Smooth muscle cell (in vitro differentiated cells): ENCODE results near the gene SNX24. TPM values are rescaled to one million over a fixed set of nuclear protein-coding genes. Genes with fewer than 3 reads are reported as not detected.

Experiments
- DNase-seq: peaks from one replicate; lab custom pipeline; 2025; ENCODE audit not compliant: unreplicated experiment; lab: John Stamatoyannopoulos, UW
- H2AFZ ChIP-seq: fragments of 200-600 bp; sonication (generic); 2 replicates; pipeline ENCODE4 v1.6.0; 2016; ENCODE audit warnings: antibody characterized with exemption, low read depth, mild to moderate bottlenecking
- H3F3A ChIP-seq: fragments of 200-600 bp; sonication (generic); 2 replicates; pipeline ENCODE4 v1.6.0; 2017; ENCODE audit warnings: antibody characterized with exemption, low read depth
- H3K27ac ChIP-seq: fragments of 200-600 bp; sonication (generic); 2 replicates; pipeline ENCODE4 v1.5.1; 2016; ENCODE audit warnings: low read depth, mild to moderate bottlenecking
- H3K27me3 ChIP-seq: fragments of 200-600 bp; sonication (generic); 2 replicates; pipeline ENCODE4 v1.6.1; 2016; ENCODE audit warnings: low read depth, mild to moderate bottlenecking
- H3K36me3 ChIP-seq: fragments of 200-600 bp; sonication (generic); 2 replicates; pipeline ENCODE4 v1.5.1; 2016; ENCODE audit warnings: low read depth
- H3K4me1 ChIP-seq: fragments of 200-600 bp; sonication (generic); 2 replicates; pipeline ENCODE4 v1.5.1; 2016; ENCODE audit warnings: low read depth
- H3K4me2 ChIP-seq: fragments of 200-600 bp; sonication (generic); 2 replicates; pipeline ENCODE4 v1.6.0; 2016; ENCODE audit warnings: mild to moderate bottlenecking
- H3K4me3 ChIP-seq: fragments of 200-600 bp; sonication (generic); 2 replicates; pipeline ENCODE4 v1.5.1; 2016; ENCODE audit warnings: mild to moderate bottlenecking
- H3K79me2 ChIP-seq: fragments of 200-600 bp; sonication (generic); 2 replicates; pipeline ENCODE4 v1.6.0; 2016; ENCODE audit warnings: low read depth, mild to moderate bottlenecking
- H3K9ac ChIP-seq: fragments of 200-600 bp; sonication (generic); 2 replicates; pipeline ENCODE4 v1.6.0; 2016; ENCODE audit warnings: low read depth
- H3K9me3 ChIP-seq: fragments of 200-600 bp; sonication (generic); replicated peaks from 2 replicates; pipeline ENCODE4 v1.5.1; 2016; ENCODE audit warnings: low read depth
- H4K20me1 ChIP-seq: fragments of 200-600 bp; sonication (generic); 2 replicates; pipeline ENCODE4 v1.6.0; 2016; ENCODE audit warnings: low read depth
- CTCF ChIP-seq: fragments of 200-600 bp; sonication (generic); IDR thresholded peaks from 2 replicates; pipeline ENCODE4 v1.5.1; 2017; ENCODE audit warnings: borderline replicate concordance, mild to moderate bottlenecking, antibody characterized with exemption; ENCODE audit not compliant: insufficient read depth, poor library complexity, severe bottlenecking
- WGBS: methylation state at CpG from one replicate; pipeline ENCODE4 v1.1.7; 2016; ENCODE audit warnings: low lambda C conversion rate; 5-methylcytosine and 5-hydroxymethylcytosine counted together
- polyA plus RNA-seq: library from polyadenylated mRNA; unstranded; fragments of >200 nt; fragmentation: Nextera tagmentation; extraction: Ambion mirVana; gene quantifications from 2 replicates; pipeline ENCODE4 v1.2.1, GENCODE V29; 2016
- total RNA-seq: library from RNA; depleted of rRNA; stranded (reverse); fragments of >200 nt; gene quantifications from 2 replicates; pipeline ENCODE4 v1.2.3, GENCODE V29; 2014

The SNX24 gene
- total and polyA plus RNA-seq, 2 experiments from 2014 or later = 15.3 to 44.9 TPM

- 87% methylated on average over 3 of the region's 3 CpGs for WGBS
- TF ChIP-seq CTCF = no peak
- no peaks in the 10 kb centered on the region for H3K79me2 ChIP-seq
- H3K27ac ChIP-seq = no peak overlapping the region
- H3K4me3 ChIP-seq = no peak overlapping the region
- H3K4me2 ChIP-seq = no peak overlapping the region
- H3K9me3 ChIP-seq = no peaks in the 10 kb centered on the region
- H3K36me3 ChIP-seq = no peaks in the 10 kb centered on the region
- DNase-seq = no peak
- H2AFZ ChIP-seq = no peak overlapping the region
- H3K27me3 ChIP-seq = no peaks in the 10 kb centered on the region
- no peaks in the 10 kb centered on the region for H3K4me1 ChIP-seq
- no peak overlapping the region for H3K9ac ChIP-seq
- no peaks in the 10 kb centered on the region for H3F3A ChIP-seq
- H4K20me1 ChIP-seq = no peaks in the 10 kb centered on the region
These were observed 150.7 kb downstream of the SNX24 start for GRCh38 chr5:122996091-122996490.

DNA sequence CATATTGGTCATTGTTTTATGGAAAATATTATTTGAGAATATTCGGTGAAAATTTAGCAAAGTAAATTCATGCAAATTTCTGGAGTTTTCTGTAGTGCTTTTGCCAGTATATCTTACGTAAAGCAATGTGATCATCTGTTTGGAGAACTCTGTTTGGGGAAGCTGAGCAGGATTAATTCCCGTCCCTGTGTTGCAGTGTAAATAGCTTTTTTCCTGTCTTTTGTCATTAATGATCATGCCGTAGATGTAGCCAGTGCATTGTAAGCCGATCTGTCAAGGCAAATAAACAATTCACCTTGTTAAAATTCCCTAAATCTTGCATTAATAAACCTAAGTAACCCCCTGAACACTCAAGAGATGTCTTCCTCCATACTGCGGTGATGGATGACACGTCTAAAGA, 151.9 kb downstream of the SNX24 start:
- no peak overlapping the region for H3K27ac ChIP-seq
- no peak overlapping the region for H3K9ac ChIP-seq
- no peaks in the 10 kb centered on the region for H3K27me3 ChIP-seq
- no peaks in the 10 kb centered on the region for H3F3A ChIP-seq
- TF ChIP-seq CTCF = no peak
- 48% methylated on average over 7 of the region's 7 CpGs for WGBS
- no peaks in the 10 kb centered on the region for H3K9me3 ChIP-seq
- no peaks in the 10 kb centered on the region for H4K20me1 ChIP-seq
- H3K79me2 ChIP-seq = no peaks in the 10 kb centered on the region
- H3K4me2 ChIP-seq = no peak overlapping the region
- no peak overlapping the region for H2AFZ ChIP-seq
- no peak for DNase-seq
- H3K4me3 ChIP-seq = no peak overlapping the region
- no peaks in the 10 kb centered on the region for H3K4me1 ChIP-seq
- H3K36me3 ChIP-seq = no peaks in the 10 kb centered on the region

DNA sequence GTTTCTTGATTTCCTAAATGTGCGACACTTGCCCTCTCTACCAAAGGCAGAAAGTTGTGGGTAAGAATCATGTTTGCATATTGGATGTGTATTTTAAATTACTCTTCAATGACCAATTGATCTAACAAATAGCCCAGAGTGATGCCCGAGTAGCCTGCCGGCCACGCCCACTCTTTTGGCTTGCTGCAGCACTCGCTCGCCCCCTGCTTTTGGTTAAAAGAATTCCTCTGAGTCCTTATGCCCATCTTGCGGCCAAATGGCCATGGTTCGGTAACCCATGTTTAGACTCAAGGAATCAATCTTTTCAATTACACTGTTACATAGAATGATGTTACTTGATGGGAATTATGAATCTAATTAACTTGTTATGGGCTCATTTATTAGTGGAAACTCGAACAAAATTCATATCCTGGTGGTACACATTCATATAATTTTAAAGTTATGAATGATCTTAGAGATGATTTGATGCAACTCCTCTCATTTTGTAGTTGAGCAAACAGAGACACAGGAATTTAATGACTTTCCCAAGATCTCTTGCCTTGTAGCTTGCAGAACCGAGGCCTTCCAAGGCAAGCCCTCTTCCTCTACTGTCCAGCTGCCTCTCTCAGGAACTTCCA, 154.6 kb downstream of the SNX24 start:
- Histone ChIP-seq H3K4me3 (no peak overlapping the region), H3K9ac (no peak overlapping the region), H3K27me3 (no peaks in the 10 kb centered on the region), H3K27ac (no peak overlapping the region), H3F3A (no peaks in the 10 kb centered on the region), H3K4me2 (no peak overlapping the region), H3K9me3 (no peaks in the 10 kb centered on the region), H3K79me2 (no peaks in the 10 kb centered on the region), H3K36me3 (no peaks in the 10 kb centered on the region), H2AFZ (no peak overlapping the region), H4K20me1 (no peaks in the 10 kb centered on the region), H3K4me1 (no peaks in the 10 kb centered on the region)
- DNase-seq = no peak
- WGBS = 36% methylated on average over 10 of the region's 10 CpGs
- TF ChIP-seq CTCF = peak; percentile 51

GRCh38 chr5:123000731-123001130, 155.3 kb downstream of the SNX24 start:
- H3K36me3 ChIP-seq = no peaks in the 10 kb centered on the region
- no peak overlapping the region for H3K4me3 ChIP-seq
- WGBS = 100% methylated on average over 1 of the region's 1 CpG
- no peaks in the 10 kb centered on the region for H3K79me2 ChIP-seq
- no peak overlapping the region for H3K4me2 ChIP-seq
- no peaks in the 10 kb centered on the region for H4K20me1 ChIP-seq
- H2AFZ ChIP-seq = no peak overlapping the region
- H3K4me1 ChIP-seq = no peaks in the 10 kb centered on the region
- H3K9ac ChIP-seq = no peak overlapping the region
- no peak for TF ChIP-seq CTCF
- no peak overlapping the region for H3K27ac ChIP-seq
- H3K27me3 ChIP-seq = no peaks in the 10 kb centered on the region
- H3F3A ChIP-seq = no peaks in the 10 kb centered on the region
- no peaks in the 10 kb centered on the region for H3K9me3 ChIP-seq
- no peak for DNase-seq
